Fibroblast of lung (primary cell): ENCODE results near the gene TMEM256.

Experiments
- EZH2 ChIP-seq: IDR thresholded peaks from 2 replicates; pipeline ENCODE4 v1.5.1; 2012; ENCODE audit warnings: low read length, control low read depth, mild to moderate bottlenecking; ENCODE audit errors: missing control alignments
- TF ChIP-seq, protein P1 (sequence below), 2 donors: IDR thresholded peaks in 1 of 2; conservative IDR thresholded peaks in 1 of 2; 1 replicate in 1 of 2; 2 replicates in 1 of 2; pipeline ENCODE4 v1.5.1; 2011 to 2012; ENCODE audit warnings: low read length in 2 of 2, control low read depth in 1 of 2, inconsistent platforms in 1 of 2, low read depth in 1 of 2, mild to moderate bottlenecking in 1 of 2

DNA sequence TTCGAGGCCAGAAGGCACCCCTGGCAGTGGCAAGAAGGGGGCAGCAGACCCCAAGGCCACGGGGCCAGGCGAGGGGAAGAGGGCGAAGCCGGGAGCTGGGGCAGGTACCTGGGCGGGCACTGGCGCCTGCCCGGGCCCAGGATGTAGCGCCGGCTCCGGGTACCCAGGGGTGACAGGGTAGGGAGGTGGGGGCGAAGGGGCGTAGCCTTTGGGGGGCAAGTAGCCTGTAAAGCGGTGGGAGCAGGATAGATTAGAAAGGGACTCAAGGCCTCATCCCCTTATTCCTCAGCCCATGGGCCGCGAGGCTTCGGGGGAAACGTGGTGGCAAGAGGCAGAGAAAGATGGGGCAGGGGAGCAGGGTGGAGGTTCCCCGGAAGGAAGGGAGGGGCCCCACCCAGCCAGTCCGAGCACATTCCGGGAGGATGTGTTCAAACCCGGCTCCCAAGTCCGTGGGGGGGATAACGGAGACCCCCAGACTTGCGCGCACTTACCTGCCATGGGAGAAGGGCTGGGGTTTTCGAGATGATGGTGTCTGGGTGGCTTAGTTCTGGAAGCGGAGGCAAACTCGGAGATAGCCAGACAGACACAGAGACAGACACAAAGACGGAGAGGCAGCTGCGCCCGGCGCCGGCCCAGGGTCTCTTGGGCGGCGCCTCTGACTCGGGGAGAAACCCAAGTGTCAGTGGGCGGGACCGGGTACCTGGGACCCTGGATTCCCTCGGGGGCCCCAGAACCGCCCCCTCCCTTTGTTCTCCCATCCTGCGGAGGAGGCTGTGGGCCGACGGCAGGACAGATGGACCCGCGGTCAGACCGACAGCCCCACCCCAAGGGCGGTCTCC, 10.1 kb downstream of the TMEM256 start:
- TF ChIP-seq, protein P1, sequence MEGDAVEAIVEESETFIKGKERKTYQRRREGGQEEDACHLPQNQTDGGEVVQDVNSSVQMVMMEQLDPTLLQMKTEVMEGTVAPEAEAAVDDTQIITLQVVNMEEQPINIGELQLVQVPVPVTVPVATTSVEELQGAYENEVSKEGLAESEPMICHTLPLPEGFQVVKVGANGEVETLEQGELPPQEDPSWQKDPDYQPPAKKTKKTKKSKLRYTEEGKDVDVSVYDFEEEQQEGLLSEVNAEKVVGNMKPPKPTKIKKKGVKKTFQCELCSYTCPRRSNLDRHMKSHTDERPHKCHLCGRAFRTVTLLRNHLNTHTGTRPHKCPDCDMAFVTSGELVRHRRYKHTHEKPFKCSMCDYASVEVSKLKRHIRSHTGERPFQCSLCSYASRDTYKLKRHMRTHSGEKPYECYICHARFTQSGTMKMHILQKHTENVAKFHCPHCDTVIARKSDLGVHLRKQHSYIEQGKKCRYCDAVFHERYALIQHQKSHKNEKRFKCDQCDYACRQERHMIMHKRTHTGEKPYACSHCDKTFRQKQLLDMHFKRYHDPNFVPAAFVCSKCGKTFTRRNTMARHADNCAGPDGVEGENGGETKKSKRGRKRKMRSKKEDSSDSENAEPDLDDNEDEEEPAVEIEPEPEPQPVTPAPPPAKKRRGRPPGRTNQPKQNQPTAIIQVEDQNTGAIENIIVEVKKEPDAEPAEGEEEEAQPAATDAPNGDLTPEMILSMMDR (conservative IDR thresholded peaks at IDR 0.05 in 1 of 2, IDR thresholded peaks at IDR 0.05 in 1 of 2; ENCODE audit: low read depth in 1 of 2, low read length in 2 of 2): peak in 1 of 2 donors; percentile 5
- TF ChIP-seq EZH2: no peak
